ENCODE measurements around the gene NUP107. TPM values are rescaled to one million over a fixed set of nuclear protein-coding genes. Genes with fewer than 3 reads are reported as not detected.
A peak's percentile ranks its signal among the peaks of the same experiment; 100 is the strongest.
"Not testable (repeated sequence)": the region's sequence is repeated elsewhere in the genome, so short reads cannot be mapped to it uniquely, and the experiment has no call there.

Gene NUP107
- total RNA-seq, 6 experiments from 2014 or later: 9.6 to 17.7 (median 11.9) TPM

GRCh38 chr12:68673788-68674187 is 13.0 kb upstream of the NUP107 start:
- no peak for DNase-seq
- intact Hi-C loops (cut with DNase I): no loop called here
- Histone ChIP-seq H3K36me3 (no peaks in the 10 kb centered on the region), H3K4me3 (no peak overlapping the region), H3K27me3 (no peaks in the 10 kb centered on the region), H3K9me3 (no peaks in the 10 kb centered on the region), H3K27ac (no peak overlapping the region), H3K4me1 (peaks cover 0 to 3% (median 0%) of the 10 kb centered on the region in 4 donors)
- TF ChIP-seq POLR2A (IDR thresholded peaks at IDR 0.05): no peak
- TF ChIP-seq, protein P1, sequence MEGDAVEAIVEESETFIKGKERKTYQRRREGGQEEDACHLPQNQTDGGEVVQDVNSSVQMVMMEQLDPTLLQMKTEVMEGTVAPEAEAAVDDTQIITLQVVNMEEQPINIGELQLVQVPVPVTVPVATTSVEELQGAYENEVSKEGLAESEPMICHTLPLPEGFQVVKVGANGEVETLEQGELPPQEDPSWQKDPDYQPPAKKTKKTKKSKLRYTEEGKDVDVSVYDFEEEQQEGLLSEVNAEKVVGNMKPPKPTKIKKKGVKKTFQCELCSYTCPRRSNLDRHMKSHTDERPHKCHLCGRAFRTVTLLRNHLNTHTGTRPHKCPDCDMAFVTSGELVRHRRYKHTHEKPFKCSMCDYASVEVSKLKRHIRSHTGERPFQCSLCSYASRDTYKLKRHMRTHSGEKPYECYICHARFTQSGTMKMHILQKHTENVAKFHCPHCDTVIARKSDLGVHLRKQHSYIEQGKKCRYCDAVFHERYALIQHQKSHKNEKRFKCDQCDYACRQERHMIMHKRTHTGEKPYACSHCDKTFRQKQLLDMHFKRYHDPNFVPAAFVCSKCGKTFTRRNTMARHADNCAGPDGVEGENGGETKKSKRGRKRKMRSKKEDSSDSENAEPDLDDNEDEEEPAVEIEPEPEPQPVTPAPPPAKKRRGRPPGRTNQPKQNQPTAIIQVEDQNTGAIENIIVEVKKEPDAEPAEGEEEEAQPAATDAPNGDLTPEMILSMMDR (IDR thresholded peaks at IDR 0.05): no peak
- no peak for ATAC-seq
- 80% methylated on average over 4 of the region's 4 CpGs for WGBS (ENCODE audit: insufficient coverage, low coverage, low lambda C conversion rate, missing lambda C conversion rate)

DNA sequence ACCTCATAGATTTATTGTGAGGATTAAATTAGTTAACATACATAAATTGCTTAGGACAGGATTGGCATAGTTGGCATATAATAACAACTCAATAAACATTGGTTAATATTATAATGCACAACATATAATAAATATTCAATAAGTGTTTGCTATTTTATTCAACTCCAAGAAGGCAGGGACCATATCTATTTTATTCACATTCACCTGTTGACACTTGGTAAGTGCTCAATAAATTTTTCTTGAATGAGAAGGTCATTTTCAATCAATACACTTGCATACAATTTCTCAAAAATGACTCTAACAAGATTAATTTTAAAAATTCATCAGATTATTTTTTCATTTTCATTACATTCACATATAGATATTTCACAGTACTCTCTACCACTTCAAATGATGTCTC is 12.4 kb upstream of the NUP107 start:
- intact Hi-C loops (cut with DNase I): no loop called here
- no peak for TF ChIP-seq POLR2A (IDR thresholded peaks at IDR 0.05)
- TF ChIP-seq, protein P1 (IDR thresholded peaks at IDR 0.05): no peak
- no peak for ATAC-seq

DNA sequence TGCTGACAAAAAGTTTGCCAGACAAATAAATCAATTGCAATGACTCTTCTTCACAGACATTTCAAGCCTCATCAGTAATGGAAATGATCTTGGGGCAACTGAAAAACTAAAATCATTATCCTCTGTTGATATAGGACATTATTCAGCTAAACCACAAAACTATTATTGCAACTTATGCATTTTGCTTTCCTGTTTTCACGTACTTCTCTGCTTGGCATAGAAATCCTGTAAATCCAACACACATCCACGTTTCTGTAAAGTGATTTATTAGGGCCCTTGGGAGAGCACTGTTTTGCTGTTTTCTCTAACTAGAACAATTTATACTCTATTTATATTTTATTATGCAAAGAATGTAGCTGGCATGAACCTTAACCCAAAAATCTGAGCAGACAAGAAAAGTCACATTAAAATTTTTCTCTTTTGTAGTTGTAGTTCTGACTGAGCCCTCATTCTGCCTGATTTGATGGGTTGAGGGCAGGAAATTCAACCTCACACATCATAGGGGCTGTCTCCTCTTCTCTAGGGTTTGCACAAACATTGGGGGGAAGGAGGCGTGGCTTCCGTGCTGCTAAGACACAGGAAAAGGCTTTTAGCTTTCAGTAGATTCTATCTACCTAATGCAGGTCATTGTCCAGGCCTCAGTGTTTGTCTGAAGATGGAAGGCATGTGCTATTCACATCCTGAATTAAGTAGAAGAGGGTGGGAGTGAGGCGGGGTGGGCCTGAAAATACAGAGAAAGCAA is 11.5 kb upstream of the NUP107 start:
- no peak overlapping the region for H3K27ac ChIP-seq
- WGBS (ENCODE audit: insufficient coverage, low coverage, low lambda C conversion rate, missing lambda C conversion rate): 53% methylated on average over 5 of the region's 5 CpGs
- H3K4me3 ChIP-seq: no peak overlapping the region
- ATAC-seq (peak; percentile 42 to 48 (median 44)), DNase-seq (no peak)
- TF ChIP-seq, protein P1 (IDR thresholded peaks at IDR 0.05): no peak
- intact Hi-C loops (cut with DNase I): no loop called here
- no peaks in the 10 kb centered on the region for H3K36me3 ChIP-seq
- no peaks in the 10 kb centered on the region for H3K27me3 ChIP-seq
- H3K9me3 ChIP-seq: no peaks in the 10 kb centered on the region
- peaks cover 0 to 3% (median 0%) of the 10 kb centered on the region in 4 donors for H3K4me1 ChIP-seq

More for the DNA sequence above, 12.4 kb upstream of the NUP107 start:
- no peaks in the 10 kb centered on the region for H3K27me3 ChIP-seq
- H3K9me3 ChIP-seq: no peaks in the 10 kb centered on the region
- no peak for DNase-seq
- H3K27ac ChIP-seq: no peak overlapping the region
- H3K4me3 ChIP-seq: no peak overlapping the region
- no peaks in the 10 kb centered on the region for H3K36me3 ChIP-seq
- peaks cover 0 to 3% (median 0%) of the 10 kb centered on the region in 4 donors for H3K4me1 ChIP-seq

DNA sequence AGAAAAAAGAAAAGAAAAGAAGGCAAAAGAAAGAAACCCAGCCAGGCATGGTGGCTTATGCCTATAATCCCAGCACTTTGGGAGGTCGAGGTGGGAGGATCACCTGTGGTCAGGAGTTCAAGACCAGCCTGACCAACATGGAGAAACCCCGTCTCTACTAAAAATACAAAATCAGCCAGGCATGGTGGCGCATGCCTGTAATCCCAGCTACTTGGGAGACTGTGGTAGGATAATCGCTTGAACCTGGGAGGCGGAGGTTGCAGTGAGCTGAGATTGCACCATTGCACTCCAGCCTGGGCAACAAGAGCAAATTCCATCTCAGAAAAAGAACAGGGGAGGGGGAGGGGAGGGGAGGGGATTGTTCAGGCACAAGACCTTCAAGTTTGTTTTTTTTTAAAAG is 9.9 kb upstream of the NUP107 start:
- DNase-seq; H3K4me3 ChIP-seq; H3K9me3 ChIP-seq; H3K27me3 ChIP-seq; H3K4me1 ChIP-seq; H3K27ac ChIP-seq; H3K36me3 ChIP-seq; intact Hi-C loops (cut with DNase I): not testable (repeated sequence)
- no CpG with 5 or more reads among the region's 5 CpGs for WGBS (ENCODE audit: insufficient coverage, low coverage, low lambda C conversion rate, missing lambda C conversion rate)
- ATAC-seq: peak in 1 of 4 donors; percentile 40

GRCh38 chr12:68686262-68686594 is 550 bp upstream of the NUP107 start:
- intact Hi-C loops (cut with DNase I): no loop called here
- WGBS (ENCODE audit: insufficient coverage, low coverage, low lambda C conversion rate, missing lambda C conversion rate): 17% methylated on average over 3 of the region's 3 CpGs
- Histone ChIP-seq H3K36me3 (peaks cover 0 to 11% (median 3%) of the 10 kb centered on the region in 4 donors), H3K4me3 (peak overlapping the region; percentile 90 to 92 (median 91)), H3K9me3 (no peaks in the 10 kb centered on the region), H3K27me3 (no peaks in the 10 kb centered on the region), H3K27ac (peak overlapping the region; percentile 53 to 89 (median 82)), H3K4me1 (peaks cover 0 to 11% (median 6%) of the 10 kb centered on the region in 4 donors)
- no peak for DNase-seq
- TF ChIP-seq, protein P1 (IDR thresholded peaks at IDR 0.05): no peak
- no peak for TF ChIP-seq POLR2A (IDR thresholded peaks at IDR 0.05)
- no peak for ATAC-seq

Measured in right lobe of liver (tissue), 6 donors.